GM23338 (cell line): ENCODE results near the gene KIAA1755. TPM values are rescaled to one million over a fixed set of nuclear protein-coding genes. Genes with fewer than 3 reads are reported as not detected.

ENCODE experiments used
- ATAC-seq: fragments of 200-7000 bp; cut with Tn5 transposase; 3 replicates; pipeline ENCODE4 v1.9.1; 2020
- DNase-seq: peaks from one replicate; pipeline ENCODE4 v3.0.0-alpha.2; 2015; ENCODE audit warnings: low spot score
- H2AFZ ChIP-seq: fragments of 200-600 bp; sonication (generic); 2 replicates; pipeline ENCODE4 v1.8.0; 2016; ENCODE audit warnings: antibody characterized with exemption, mild to moderate bottlenecking, moderate library complexity
- H3F3A ChIP-seq: fragments of 200-600 bp; sonication (generic); replicated peaks from 2 replicates; pipeline ENCODE4 v1.8.0; 2017; ENCODE audit warnings: antibody characterized with exemption, mixed run types, low read depth
- H3K27ac ChIP-seq: fragments of 200-600 bp; sonication (generic); 2 replicates; pipeline ENCODE4 v1.6.1; 2016; ENCODE audit warnings: low read depth
- H3K27me3 ChIP-seq: fragments of 200-600 bp; sonication (generic); 2 replicates; pipeline ENCODE4 v1.8.0; 2016; ENCODE audit warnings: mild to moderate bottlenecking, mixed run types, moderate library complexity; ENCODE audit not compliant: insufficient read depth
- H3K36me3 ChIP-seq: fragments of 200-600 bp; sonication (generic); 2 replicates; pipeline ENCODE4 v1.8.0; 2016; ENCODE audit warnings: mild to moderate bottlenecking; ENCODE audit not compliant: insufficient read depth
- H3K4me1 ChIP-seq: fragments of 200-600 bp; sonication (generic); 2 replicates; pipeline ENCODE4 v1.8.0; 2016; ENCODE audit warnings: mild to moderate bottlenecking, moderate library complexity; ENCODE audit not compliant: insufficient read depth
- H3K4me2 ChIP-seq: fragments of 200-600 bp; sonication (generic); 2 replicates; pipeline ENCODE4 v1.7.1; 2017; ENCODE audit warnings: mixed run types
- H3K4me3 ChIP-seq: fragments of 200-600 bp; sonication (generic); 2 replicates; pipeline ENCODE4 v1.6.1; 2016; ENCODE audit warnings: mixed run types
- H3K79me2 ChIP-seq: fragments of 200-600 bp; sonication (generic); replicated peaks from 2 replicates; pipeline ENCODE4 v1.8.0; 2017; ENCODE audit warnings: mild to moderate bottlenecking; ENCODE audit not compliant: insufficient read depth
- H3K9me2 ChIP-seq: fragments of 200-600 bp; sonication (generic); 2 replicates; pipeline ENCODE4 v1.8.0; 2017; ENCODE audit not compliant: insufficient read depth
- H4K20me1 ChIP-seq: fragments of 200-600 bp; sonication (generic); replicated peaks from 2 replicates; pipeline ENCODE4 v1.8.0; 2017; ENCODE audit warnings: mild to moderate bottlenecking; ENCODE audit not compliant: insufficient read depth
- H3K27ac Mint-ChIP-seq: 2 replicates; pipeline ENCODE4 v1.8.0; 2020; ENCODE audit warnings: inconsistent platforms, mild to moderate bottlenecking, moderate library complexity, mixed read lengths
- H3K27me3 Mint-ChIP-seq: 3 replicates; pipeline ENCODE4 v1.8.0; 2022; ENCODE audit warnings: low read depth, mild to moderate bottlenecking, moderate library complexity, mixed read lengths, inconsistent platforms; ENCODE audit not compliant: insufficient read depth, poor library complexity
- H3K36me3 Mint-ChIP-seq: 3 replicates; pipeline ENCODE4 v1.8.0; 2021; ENCODE audit warnings: low read depth, mild to moderate bottlenecking, inconsistent platforms, moderate library complexity, mixed read lengths
- H3K4me1 Mint-ChIP-seq: 3 replicates; pipeline ENCODE4 v1.8.0; 2020; ENCODE audit warnings: mild to moderate bottlenecking, inconsistent platforms, mixed read lengths
- H3K4me3 Mint-ChIP-seq: 3 replicates; pipeline ENCODE4 v1.8.0; 2021; ENCODE audit warnings: moderate library complexity, mild to moderate bottlenecking, inconsistent platforms, mixed read lengths
- H3K9me3 Mint-ChIP-seq: 3 replicates; pipeline ENCODE4 v1.8.0; 2020; ENCODE audit warnings: moderate library complexity, mild to moderate bottlenecking, inconsistent platforms, mixed read lengths
- CREB1 ChIP-seq: fragments of 250-450 bp; sonication (Bioruptor Pico); IDR thresholded peaks from 2 replicates; pipeline ENCODE4 v1.5.0; 2020; ENCODE audit warnings: low read depth, mild to moderate bottlenecking, moderate library complexity
- CTCF ChIP-seq, 2 experiments: fragments of 200-600 bp in 1 of 2; sonication (generic) in 1 of 2; conservative IDR thresholded peaks; 2 replicates each; pipeline versions ENCODE4 v1.5.1 to v1.6.1; 2016 to 2017; ENCODE audit warnings: antibody characterized with exemption in 2 of 2, low read depth in 2 of 2, mild to moderate bottlenecking in 2 of 2, moderate library complexity in 1 of 2
- ETS1 ChIP-seq: IDR thresholded peaks from 2 replicates; pipeline ENCODE4 v1.6.1; 2016; ENCODE audit warnings: antibody characterized with exemption
- EZH2 ChIP-seq: fragments of 200-600 bp; sonication (generic); IDR thresholded peaks from one replicate; pipeline ENCODE4 v1.8.0; 2017; ENCODE audit warnings: antibody characterized with exemption, mild to moderate bottlenecking, low read depth; ENCODE audit not compliant: unreplicated experiment
- EZH2phosphoT487 ChIP-seq: fragments of 200-600 bp; sonication (generic); IDR thresholded peaks from one replicate; pipeline ENCODE4 v1.8.1; 2018; ENCODE audit warnings: antibody characterized with exemption; ENCODE audit not compliant: unreplicated experiment
- JUNB ChIP-seq: IDR thresholded peaks from one replicate; pipeline ENCODE4 v1.6.1; 2016; ENCODE audit warnings: antibody characterized with exemption; ENCODE audit not compliant: unreplicated experiment
- NANOG ChIP-seq: IDR thresholded peaks from 2 replicates; pipeline ENCODE4 v1.6.1; 2016; ENCODE audit warnings: antibody characterized with exemption, borderline replicate concordance
- POLR2AphosphoS5 ChIP-seq: IDR thresholded peaks from 2 replicates; pipeline ENCODE4 v1.6.1; 2016; ENCODE audit warnings: antibody characterized with exemption, low read depth
- REST ChIP-seq: IDR thresholded peaks from one replicate; pipeline ENCODE4 v1.6.1; 2018; ENCODE audit warnings: antibody characterized with exemption; ENCODE audit not compliant: unreplicated experiment
- STAT1 ChIP-seq: IDR thresholded peaks from one replicate; pipeline ENCODE4 v1.6.1; 2016; ENCODE audit warnings: antibody characterized with exemption; ENCODE audit not compliant: unreplicated experiment
- ZNF114 ChIP-seq: fragments of 250-450 bp; sonication (Bioruptor Pico); IDR thresholded peaks from 2 replicates; pipeline ENCODE4 v1.5.0; 2020; ENCODE audit warnings: mild to moderate bottlenecking, moderate library complexity
- ZNF331 ChIP-seq: fragments of 250-450 bp; sonication (Bioruptor Pico); IDR thresholded peaks from 2 replicates; pipeline ENCODE4 v1.5.0; 2020; ENCODE audit warnings: low read depth, mild to moderate bottlenecking, moderate library complexity
- ZNF462 ChIP-seq: fragments of 250-450 bp; sonication (Bioruptor Pico); IDR thresholded peaks from 2 replicates; pipeline ENCODE4 v1.5.0; 2020; ENCODE audit warnings: mild to moderate bottlenecking, moderate library complexity
- polyA plus RNA-seq: library from polyadenylated mRNA; unstranded; fragments of >200 nt; fragmentation: Nextera tagmentation; extraction: Ambion mirVana; gene quantifications from 2 replicates; pipeline ENCODE4 v1.2.1, GENCODE V29; 2016
- total RNA-seq: library from RNA; depleted of rRNA; stranded (reverse); fragments of >200 nt; shearing (Covaris generic); gene quantifications from 2 replicates; pipeline ENCODE4 v1.2.3, GENCODE V29; 2014

Gene KIAA1755
- total and polyA plus RNA-seq, 2 experiments from 2014 or later: 0.28 TPM; not detected in 1

- no peak overlapping the region for H3K27ac Mint-ChIP-seq
Observed at GRCh38 chr20:38197619-38198018, 62.9 kb downstream of the KIAA1755 start.

More at GRCh38 chr20:38197619-38198018, 62.9 kb downstream of the KIAA1755 start:
- Histone ChIP-seq H3K4me1 (peaks cover 4% of the 10 kb centered on the region), H3F3A (no peaks in the 10 kb centered on the region), H3K4me2 (no peak overlapping the region), H3K27ac (no peak overlapping the region), H3K79me2 (no peaks in the 10 kb centered on the region), H3K9me2 (no peaks in the 10 kb centered on the region), H3K4me3 (no peak overlapping the region), H3K27me3 (no peaks in the 10 kb centered on the region), H4K20me1 (no peaks in the 10 kb centered on the region), H3K36me3 (no peaks in the 10 kb centered on the region), H2AFZ (0 out of 2 replicates have a peak overlapping the region, but pooled peaks have one; percentile 47)
- H3K4me3 Mint-ChIP-seq: no peak overlapping the region
- ATAC-seq (no peak), DNase-seq (no peak)
- H3K9me3 Mint-ChIP-seq: peaks cover 6% of the 10 kb centered on the region
- H3K4me1 Mint-ChIP-seq: no peaks in the 10 kb centered on the region
- H3K27me3 Mint-ChIP-seq: peaks cover 2% of the 10 kb centered on the region
- H3K36me3 Mint-ChIP-seq: 0 out of 3 replicates have a peak, but pooled peaks cover 5% of the 10 kb centered on the region
- TF ChIP-seq REST: no peak
- TF ChIP-seq ZNF331 (CRISPR knock-in tag): no peak
- no peak for TF ChIP-seq ETS1
- no peak for TF ChIP-seq ZNF114 (CRISPR knock-in tag)
- no peak for TF ChIP-seq EZH2
- TF ChIP-seq CTCF (conservative IDR thresholded peaks at IDR 0.05; ENCODE audit: low read depth in 2 of 2): no peak
- TF ChIP-seq EZH2phosphoT487: no peak
- TF ChIP-seq NANOG: no peak
- TF ChIP-seq ZNF462 (CRISPR knock-in tag): no peak
- no peak for TF ChIP-seq STAT1
- no peak for TF ChIP-seq JUNB
- no peak for TF ChIP-seq CREB1 (CRISPR knock-in tag)
- TF ChIP-seq POLR2AphosphoS5: no peak
